GM23248 (cell line): ENCODE measurements around the gene PARP3. TPM values are rescaled to one million over a fixed set of nuclear protein-coding genes. Genes with fewer than 3 reads are reported as not detected.

Experiments used
- DNase-seq: peaks from one replicate; pipeline ENCODE4 v3.0.0-alpha.2; 2015
- H2AFZ ChIP-seq: fragments of 200-600 bp; sonication (generic); 2 replicates; pipeline ENCODE4 v1.6.1; 2016; ENCODE audit warnings: antibody characterized with exemption
- H3F3A ChIP-seq: fragments of 200-600 bp; sonication (generic); 2 replicates; pipeline ENCODE4 v1.6.1; 2016; ENCODE audit warnings: mild to moderate bottlenecking, antibody characterized with exemption, mixed run types; ENCODE audit not compliant: insufficient read depth
- H3K27ac ChIP-seq: fragments of 200-600 bp; sonication (generic); 2 replicates; pipeline ENCODE4 v1.5.1; 2016; ENCODE audit warnings: mild to moderate bottlenecking
- H3K27me3 ChIP-seq: fragments of 200-600 bp; sonication (generic); replicated peaks from 2 replicates; pipeline ENCODE4 v1.6.1; 2016; ENCODE audit warnings: mild to moderate bottlenecking; ENCODE audit not compliant: insufficient read depth
- H3K36me3 ChIP-seq: fragments of 200-600 bp; sonication (generic); 2 replicates; pipeline ENCODE4 v1.6.1; 2016; ENCODE audit warnings: low read depth, mild to moderate bottlenecking
- H3K4me1 ChIP-seq: fragments of 200-600 bp; sonication (generic); 2 replicates; pipeline ENCODE4 v1.6.1; 2016; ENCODE audit warnings: mild to moderate bottlenecking; ENCODE audit not compliant: insufficient read depth
- H3K4me2 ChIP-seq: fragments of 200-600 bp; sonication (generic); one replicate; pipeline ENCODE4 v1.6.1; 2016; ENCODE audit warnings: mild to moderate bottlenecking; ENCODE audit not compliant: unreplicated experiment
- H3K4me3 ChIP-seq: fragments of 200-600 bp; sonication (generic); 2 replicates; pipeline ENCODE4 v1.5.1; 2016; ENCODE audit warnings: mild to moderate bottlenecking
- H3K79me2 ChIP-seq: fragments of 200-600 bp; sonication (generic); 2 replicates; pipeline ENCODE4 v1.6.1; 2016; ENCODE audit warnings: mild to moderate bottlenecking; ENCODE audit not compliant: insufficient read depth
- H3K9ac ChIP-seq: fragments of 200-600 bp; sonication (generic); 2 replicates; pipeline ENCODE4 v1.6.1; 2016; ENCODE audit warnings: mild to moderate bottlenecking
- H3K9me2 ChIP-seq: fragments of 200-600 bp; sonication (generic); 2 replicates; pipeline ENCODE4 v1.6.1; 2016; ENCODE audit warnings: mixed run types, mild to moderate bottlenecking, moderate library complexity; ENCODE audit not compliant: insufficient read depth
- H3K9me3 ChIP-seq: fragments of 200-600 bp; sonication (generic); one replicate; pipeline ENCODE4 v1.6.1; 2017; ENCODE audit warnings: low read depth
- H4K20me1 ChIP-seq: fragments of 200-600 bp; sonication (generic); 2 replicates; pipeline ENCODE4 v1.6.0; 2016; ENCODE audit not compliant: insufficient read depth
- EZH2 ChIP-seq: fragments of 200-600 bp; sonication (generic); IDR thresholded peaks from 2 replicates; pipeline ENCODE4 v1.6.1; 2018; ENCODE audit warnings: antibody characterized with exemption, mild to moderate bottlenecking; ENCODE audit not compliant: insufficient read depth, poor library complexity, severe bottlenecking
- EZH2phosphoT487 ChIP-seq: fragments of 200-600 bp; sonication (generic); IDR thresholded peaks from 2 replicates; pipeline ENCODE4 v1.6.1; 2018; ENCODE audit warnings: antibody characterized with exemption, moderate library complexity, mild to moderate bottlenecking, low read depth; ENCODE audit not compliant: insufficient read depth
- WGBS, 2 experiments: methylation state at CpG; one replicate each; pipeline ENCODE4 v1.1.6; 2015 to 2017; ENCODE audit warnings: low lambda C conversion rate in 2 of 2, low coverage in 1 of 2; ENCODE audit errors: missing lambda C conversion rate in 2 of 2; 5-methylcytosine and 5-hydroxymethylcytosine counted together
- in situ Hi-C: fragments of 300-500 bp; cut with MboI; formaldehyde crosslinking; loops from 2 replicates; pipeline ENCODE4 v1.15.0; 2020
- polyA plus RNA-seq: library from polyadenylated mRNA; unstranded; fragments of >200 nt; fragmentation: Nextera tagmentation; extraction: Ambion mirVana; gene quantifications from 2 replicates; pipeline ENCODE4 v1.2.1, GENCODE V29; 2016
- total RNA-seq: library from RNA; depleted of rRNA; stranded (reverse); fragments of >200 nt; shearing (Covaris generic); gene quantifications from 2 replicates; pipeline ENCODE4 v1.2.3, GENCODE V29; 2014

PARP3 gene
- total and polyA plus RNA-seq, 2 experiments from 2014 or later: 60.4 to 80.4 TPM

DNA sequence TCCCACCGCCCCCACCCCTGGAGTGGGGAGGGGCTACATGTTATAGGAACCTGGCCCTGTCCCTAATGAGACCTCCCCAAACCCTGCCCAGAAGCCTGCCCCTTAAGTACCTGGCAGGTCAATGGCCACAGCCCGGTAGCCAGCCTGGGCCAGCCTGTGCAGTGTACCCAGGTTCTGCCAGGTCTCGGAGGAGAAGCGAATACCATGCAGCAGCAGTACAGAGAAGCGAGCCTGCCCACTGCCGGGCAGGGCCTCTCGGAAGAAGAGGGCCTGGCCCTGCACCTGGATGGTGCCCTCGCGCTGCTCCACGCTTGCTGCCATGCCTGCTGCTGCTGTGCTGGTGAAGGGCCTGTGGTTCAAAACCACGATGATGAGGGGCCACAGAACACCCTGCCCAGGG, 29.2 kb downstream of the PARP3 start:
- Histone ChIP-seq H4K20me1 (no peaks in the 10 kb centered on the region), H3K4me1 (peaks cover 18% of the 10 kb centered on the region), H3K9me3 (no peaks in the 10 kb centered on the region), H2AFZ (no peak overlapping the region), H3K36me3 (no peaks in the 10 kb centered on the region), H3F3A (peaks cover 19% of the 10 kb centered on the region), H3K4me2 (no peak overlapping the region), H3K9me2 (no peaks in the 10 kb centered on the region), H3K27me3 (no peaks in the 10 kb centered on the region), H3K4me3 (no peak overlapping the region), H3K79me2 (peaks cover 27% of the 10 kb centered on the region), H3K9ac (no peak overlapping the region), H3K27ac (no peak overlapping the region)
- DNase-seq: no peak
- in situ Hi-C loops: no loop called here
- WGBS, 2 experiments: 87 to 94% methylated on average over 10 to 11 of the region's 11 CpGs
- TF ChIP-seq EZH2 (no peak), EZH2phosphoT487 (no peak)

DNA sequence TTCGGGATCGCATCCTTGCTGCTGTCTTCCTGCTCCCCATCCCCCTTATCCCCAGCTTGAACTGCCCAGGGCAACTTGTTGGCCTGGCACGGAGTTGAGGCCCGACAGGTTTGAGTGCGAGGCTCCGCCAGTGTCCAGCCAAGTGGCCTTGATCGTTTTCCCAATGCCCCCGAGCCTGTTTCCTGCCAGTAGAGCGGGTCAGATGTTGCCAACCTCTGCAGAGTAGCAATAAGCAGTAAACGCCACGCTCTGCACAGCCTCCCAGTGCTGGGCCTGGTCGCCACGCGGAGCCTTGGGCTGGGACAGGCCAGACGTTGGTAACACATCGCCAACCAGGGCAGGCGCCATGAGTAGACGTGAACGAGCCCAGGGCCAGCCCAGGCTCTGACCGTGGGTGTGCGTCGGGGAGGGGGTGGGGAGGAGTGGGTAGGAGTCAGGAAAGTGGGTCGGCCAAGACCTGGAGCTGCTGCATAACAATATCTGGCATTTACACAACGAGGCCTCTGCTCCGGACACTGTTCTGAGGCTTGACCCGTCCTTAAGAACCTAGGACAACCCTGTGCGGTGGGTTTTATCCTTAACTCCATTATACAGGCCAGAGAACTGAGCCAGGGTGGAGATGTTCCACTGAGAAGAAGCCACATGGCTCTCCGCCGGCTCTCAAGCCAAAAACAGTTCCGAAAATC, 32.3 kb downstream of the PARP3 start:
- peak overlapping the region; percentile 92 for H3K4me3 ChIP-seq
- in situ Hi-C loops: no loop called here
- H3K9me3 ChIP-seq: no peaks in the 10 kb centered on the region
- 6 to 9% methylated on average over 30 of the region's 30 CpGs for WGBS, 2 experiments
- no peak for TF ChIP-seq EZH2
- TF ChIP-seq EZH2phosphoT487: no peak
- H3K4me2 ChIP-seq: peak overlapping the region; percentile 98
- peak overlapping the region; percentile 96 for H2AFZ ChIP-seq
- H3K79me2 ChIP-seq: peaks cover 19% of the 10 kb centered on the region
- peaks cover 18% of the 10 kb centered on the region for H3F3A ChIP-seq
- peak overlapping the region; percentile 92 for H3K9ac ChIP-seq
- no peaks in the 10 kb centered on the region for H3K27me3 ChIP-seq
- H3K36me3 ChIP-seq: no peaks in the 10 kb centered on the region
- H3K27ac ChIP-seq: peak overlapping the region; percentile 75
- DNase-seq: peak; percentile 58
- H3K4me1 ChIP-seq: peaks cover 12% of the 10 kb centered on the region
- H4K20me1 ChIP-seq: no peaks in the 10 kb centered on the region
- no peaks in the 10 kb centered on the region for H3K9me2 ChIP-seq

DNA sequence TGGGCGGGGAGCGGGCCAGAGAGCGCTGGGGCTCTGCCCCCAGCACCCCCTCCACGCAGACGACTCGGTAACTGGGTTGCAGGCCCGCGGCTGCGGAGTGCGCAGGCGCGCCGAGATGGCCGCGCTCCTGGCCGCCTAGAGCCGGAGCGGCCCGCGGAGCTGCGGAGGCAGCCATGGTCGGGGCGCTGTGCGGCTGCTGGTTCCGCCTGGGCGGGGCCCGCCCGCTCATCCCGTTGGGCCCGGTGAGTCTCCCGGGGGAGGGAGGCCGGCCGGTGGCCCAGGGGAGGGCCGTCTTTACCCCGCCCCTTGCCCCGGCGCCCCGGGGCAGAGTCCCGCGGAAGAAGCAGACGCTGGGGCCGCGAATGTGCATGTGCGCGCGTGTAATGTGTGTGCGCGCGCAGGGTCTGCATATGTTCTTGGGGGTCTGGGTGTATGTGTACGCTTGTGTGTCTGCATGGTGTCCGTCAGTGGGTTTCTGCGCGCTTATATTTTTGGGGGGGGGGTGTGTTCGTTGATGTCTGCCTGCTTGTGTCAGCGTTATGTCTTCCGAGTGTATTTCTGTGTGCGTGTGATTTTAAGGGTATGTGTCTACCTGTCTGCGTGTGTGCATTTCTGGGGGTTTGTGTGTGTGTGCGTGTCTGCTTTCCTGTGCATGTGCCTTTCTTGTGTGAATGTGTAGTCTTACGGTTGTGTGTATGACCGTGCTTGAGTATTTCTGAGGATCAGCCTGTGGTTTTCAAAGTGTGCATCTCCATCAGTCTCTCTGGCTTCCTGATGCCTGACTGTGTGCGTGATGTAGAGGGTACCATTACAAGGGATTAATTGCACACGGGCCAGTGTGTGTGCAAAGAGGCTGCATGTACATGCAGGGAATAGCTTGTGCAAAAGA, 33.0 kb downstream of the PARP3 start, which contains the start of gene ABHD14A:
Gene ABHD14A, plus strand, starts transcription at position 102 of the 889 bp plus-strand sequence. Its CDS starts 72 bp downstream, at position 174.
- 1% methylated on average over 48 to 59 of the region's 63 CpGs for WGBS, 2 experiments
- Histone ChIP-seq H4K20me1 (no peaks in the 10 kb centered on the region), H3K27ac (peak within 1 kb of the TSS; percentile 75), H2AFZ (peak within 1 kb of the TSS; percentile 96), H3K9me2 (no peaks in the 10 kb centered on the region), H3K27me3 (no peaks in the 10 kb centered on the region), H3K36me3 (no peaks in the 10 kb centered on the region), H3K4me3 (peak within 1 kb of the TSS; percentile 92), H3K79me2 (peaks cover 23% of the 10 kb centered on the region), H3K9me3 (no peaks in the 10 kb centered on the region), H3F3A (peaks cover 15% of the 10 kb centered on the region), H3K4me1 (peaks cover 12% of the 10 kb centered on the region), H3K4me2 (peak within 1 kb of the TSS; percentile 98), H3K9ac (peak within 1 kb of the TSS; percentile 92)
- DNase-seq: peak; percentile 88
- in situ Hi-C loops: no loop called here
- TF ChIP-seq EZH2 (no peak), EZH2phosphoT487 (no peak)

DNA sequence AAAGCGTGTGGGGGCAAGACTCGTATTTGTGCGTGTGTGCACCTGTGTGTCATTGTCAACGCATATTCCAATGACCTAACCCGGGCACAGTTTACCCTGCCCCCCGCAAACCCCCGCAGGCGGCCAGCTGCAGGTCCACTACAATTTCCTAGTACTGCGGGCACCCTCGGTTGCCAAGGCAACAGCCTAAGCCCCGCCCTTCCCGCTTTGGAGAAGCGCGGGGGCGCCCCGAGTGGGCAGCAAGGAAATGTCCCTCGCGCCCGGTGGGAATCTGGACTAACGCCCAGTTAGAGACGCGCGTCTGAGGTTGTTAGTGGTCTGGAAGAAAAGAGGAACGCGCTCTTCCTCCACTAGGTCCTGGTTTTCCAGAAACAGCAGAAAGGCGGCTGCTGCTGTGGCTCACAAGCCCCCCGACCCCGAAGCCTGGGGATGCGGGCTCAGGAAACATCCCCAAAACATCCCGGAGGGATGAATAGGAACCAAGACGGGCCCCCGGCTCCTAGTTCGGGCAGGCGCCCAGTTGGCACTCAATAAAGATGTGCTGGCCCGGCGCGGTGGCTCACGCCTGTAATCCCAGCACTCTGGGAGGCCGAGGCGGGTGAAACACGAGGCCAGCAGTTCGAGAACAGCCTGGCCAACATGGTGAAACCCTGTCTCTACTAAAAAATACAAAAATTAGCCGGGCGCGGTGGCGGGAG, 33.8 kb downstream of the PARP3 start:
- TF ChIP-seq EZH2 (no peak), EZH2phosphoT487 (no peak)
- 23 to 25% methylated on average over 42 to 46 of the region's 46 CpGs for WGBS, 2 experiments
- Histone ChIP-seq H3F3A (peaks cover 14% of the 10 kb centered on the region; the same call in 1 of the 2 replicates), H3K9me2 (no peaks in the 10 kb centered on the region), H3K36me3 (no peaks in the 10 kb centered on the region), H3K27ac (no peak overlapping the region), H2AFZ (peak overlapping the region; percentile 96; the same call in 1 of the 2 replicates), H3K9me3 (no peaks in the 10 kb centered on the region), H3K9ac (peak overlapping the region; percentile 92; the same call in 1 of the 2 replicates), H4K20me1 (no peaks in the 10 kb centered on the region), H3K4me2 (peak overlapping the region; percentile 98), H3K4me3 (peak overlapping the region; percentile 92; the same call in 1 of the 2 replicates), H3K27me3 (no peaks in the 10 kb centered on the region), H3K79me2 (peaks cover 31% of the 10 kb centered on the region), H3K4me1 (peaks cover 12% of the 10 kb centered on the region)
- in situ Hi-C loops: no loop called here
- peak; percentile 80 for DNase-seq
